Measurements from ENCODE around the gene IKZF2. TPM values are rescaled to one million over a fixed set of nuclear protein-coding genes. Genes with fewer than 3 reads are reported as not detected.

IKZF2 gene
- total and polyA plus RNA-seq, 4 donors: 0.35 to 4.7 (median 2.5) TPM

GRCh38 chr2:213172641-213173040, 21.2 kb upstream of the IKZF2 start:
- 39% methylated on average over 1 of the region's 1 CpG for WGBS

More at GRCh38 chr2:213172641-213173040, 21.2 kb upstream of the IKZF2 start:
- Histone ChIP-seq H3K9me3 (ENCODE audit: control insufficient read depth in 4 of 4, low read length in 3 of 4) (no peaks in the 10 kb centered on the region), H3K27ac (ENCODE audit: low read depth in 1 of 2, low read length in 2 of 2) (no peak overlapping the region), H3K4me3 (ENCODE audit: low read depth in 1 of 3, low read length in 3 of 3) (no peak overlapping the region), H3K36me3 (ENCODE audit: control insufficient read depth in 4 of 4, insufficient read depth in 3 of 4, low read depth in 1 of 4, low read length in 3 of 4) (no peaks in the 10 kb centered on the region), H3K4me1 (ENCODE audit: control insufficient read depth in 4 of 4, insufficient read depth in 4 of 4, low read length in 3 of 4) (no peaks in the 10 kb centered on the region), H3K9ac (ENCODE audit: low read depth in 1 of 2, low read length in 2 of 2) (no peak overlapping the region), H3K27me3 (ENCODE audit: control insufficient read depth in 4 of 4, insufficient read depth in 4 of 4, low read length in 3 of 4) (no peaks in the 10 kb centered on the region)
- DNase-seq (ENCODE audit: low spot score): no peak
- no peak for TF ChIP-seq JUND (IDR thresholded peaks at IDR 0.05)
- TF ChIP-seq CTCF (IDR thresholded peaks at IDR 0.05; ENCODE audit: low read depth, low read length, missing input control): no peak
- no peak for TF ChIP-seq RAD21 (IDR thresholded peaks at IDR 0.05)
- TF ChIP-seq REST (IDR thresholded peaks at IDR 0.05): no peak
- no peak for TF ChIP-seq FOXA1 (IDR thresholded peaks at IDR 0.05)
- TF ChIP-seq EGR1 (IDR thresholded peaks at IDR 0.05; ENCODE audit: low read depth in 2 of 2): no peak
- no peak for TF ChIP-seq MAX (IDR thresholded peaks at IDR 0.05)
- TF ChIP-seq NR2F2 (IDR thresholded peaks at IDR 0.05): no peak
- TF ChIP-seq SP1 (IDR thresholded peaks at IDR 0.05): no peak
- TF ChIP-seq FOXA2 (IDR thresholded peaks at IDR 0.05): no peak
- TF ChIP-seq TAF1 (conservative IDR thresholded peaks at IDR 0.05): no peak
- TF ChIP-seq, protein P1, sequence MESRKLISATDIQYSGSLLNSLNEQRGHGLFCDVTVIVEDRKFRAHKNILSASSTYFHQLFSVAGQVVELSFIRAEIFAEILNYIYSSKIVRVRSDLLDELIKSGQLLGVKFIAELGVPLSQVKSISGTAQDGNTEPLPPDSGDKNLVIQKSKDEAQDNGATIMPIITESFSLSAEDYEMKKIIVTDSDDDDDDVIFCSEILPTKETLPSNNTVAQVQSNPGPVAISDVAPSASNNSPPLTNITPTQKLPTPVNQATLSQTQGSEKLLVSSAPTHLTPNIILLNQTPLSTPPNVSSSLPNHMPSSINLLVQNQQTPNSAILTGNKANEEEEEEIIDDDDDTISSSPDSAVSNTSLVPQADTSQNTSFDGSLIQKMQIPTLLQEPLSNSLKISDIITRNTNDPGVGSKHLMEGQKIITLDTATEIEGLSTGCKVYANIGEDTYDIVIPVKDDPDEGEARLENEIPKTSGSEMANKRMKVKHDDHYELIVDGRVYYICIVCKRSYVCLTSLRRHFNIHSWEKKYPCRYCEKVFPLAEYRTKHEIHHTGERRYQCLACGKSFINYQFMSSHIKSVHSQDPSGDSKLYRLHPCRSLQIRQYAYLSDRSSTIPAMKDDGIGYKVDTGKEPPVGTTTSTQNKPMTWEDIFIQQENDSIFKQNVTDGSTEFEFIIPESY (IDR thresholded peaks at IDR 0.05): no peak
- no peak for TF ChIP-seq HNF4G (IDR thresholded peaks at IDR 0.05)
- TF ChIP-seq, protein P2, sequence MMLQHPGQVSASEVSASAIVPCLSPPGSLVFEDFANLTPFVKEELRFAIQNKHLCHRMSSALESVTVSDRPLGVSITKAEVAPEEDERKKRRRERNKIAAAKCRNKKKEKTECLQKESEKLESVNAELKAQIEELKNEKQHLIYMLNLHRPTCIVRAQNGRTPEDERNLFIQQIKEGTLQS (IDR thresholded peaks at IDR 0.05): no peak
- no peak for TF ChIP-seq RXRA (IDR thresholded peaks at IDR 0.05)
- TF ChIP-seq HNF4A (conservative IDR thresholded peaks at IDR 0.05): no peak
- TF ChIP-seq GABPA (IDR thresholded peaks at IDR 0.05 in 1 of 2, conservative IDR thresholded peaks at IDR 0.05 in 1 of 2): no peak
- TF ChIP-seq YY1 (IDR thresholded peaks at IDR 0.05): no peak
